Kidney (tissue), 14 donors: Measurements from ENCODE around the gene ERAL1. TPM values are rescaled to one million over a fixed set of nuclear protein-coding genes. Genes with fewer than 3 reads are reported as not detected.
A peak's percentile ranks its signal among the peaks of the same experiment; 100 is the strongest.
"Not testable (repeated sequence)": the region's sequence is repeated elsewhere in the genome, so short reads cannot be mapped to it uniquely, and the experiment has no call there.

Experiments used
- DNase-seq, 5 donors: peaks; one replicate each; pipeline ENCODE4 v3.0.0-alpha.2; 2013 to 2020
- FAIRE-seq: peaks from 2 replicates; lab custom pipeline; 2012; peaks lifted over from hg19 to GRCh38; lab: Jason Lieb, UNC
- H3K27ac ChIP-seq, 2 donors: one replicate each; pipeline ENCODE4 v1.7.0; 2013; ENCODE audit warnings: low read depth in 2 of 2, low read length in 2 of 2, inconsistent platforms in 1 of 2
- H3K27me3 ChIP-seq: one replicate; pipeline ENCODE4 v1.7.1; 2013; ENCODE audit warnings: low read length, inconsistent platforms; ENCODE audit not compliant: control insufficient read depth, insufficient read depth
- H3K36me3 ChIP-seq, 3 donors: one replicate each; pipeline versions ENCODE4 v1.7.0 to v1.7.1; 2013; ENCODE audit warnings: low read length in 3 of 3, control low read depth in 1 of 3, inconsistent platforms in 1 of 3; ENCODE audit not compliant: insufficient read depth in 3 of 3, control insufficient read depth in 2 of 3
- H3K4me1 ChIP-seq, 3 donors: one replicate each; pipeline versions ENCODE4 v1.7.0 to v1.7.1; 2013; ENCODE audit warnings: low read length in 3 of 3, inconsistent platforms in 1 of 3, low read depth in 1 of 3; ENCODE audit not compliant: control insufficient read depth in 2 of 3, insufficient read depth in 2 of 3
- H3K4me3 ChIP-seq, 3 donors: one replicate each; pipeline versions ENCODE4 v1.7.0 to v1.8.1; 2013; ENCODE audit warnings: low read length in 3 of 3, control low read depth in 1 of 3, inconsistent platforms in 1 of 3
- H3K9ac ChIP-seq, 3 donors: one replicate each; pipeline versions ENCODE4 v1.7.0 to v1.7.1; 2013; ENCODE audit warnings: low read length in 3 of 3, control low read depth in 1 of 3, inconsistent platforms in 1 of 3
- H3K9me3 ChIP-seq, 3 donors: one replicate each; pipeline versions ENCODE4 v1.7.0 to v1.7.1; 2013; ENCODE audit warnings: low read length in 3 of 3, control low read depth in 1 of 3, inconsistent platforms in 1 of 3; ENCODE audit not compliant: control insufficient read depth in 2 of 3, insufficient read depth in 1 of 3
- CTCF ChIP-seq: IDR thresholded peaks from 3 replicates; pipeline ENCODE4 v1.5.1; 2012; ENCODE audit warnings: mild to moderate bottlenecking, moderate library complexity, borderline replicate concordance; ENCODE audit not compliant: insufficient read depth; ENCODE audit errors: extremely low read depth
- intact Hi-C: fragments of 100-400 bp; cut with DNase I; formaldehyde crosslinking; loops from one replicate; pipeline ENCODE4 v1.11.1; 2022
- polyA plus RNA-seq: library from polyadenylated mRNA; stranded (reverse); fragments of 350-450 nt; fragmentation: Illumina TruSeq; extraction: RNeasy Lipid Tissue Mini Kit (QIAGEN cat#74804); gene quantifications from one replicate; pipeline ENCODE4 v1.2.3, GENCODE V29; 2014; ENCODE audit warnings: low read depth, low replicate concordance; ENCODE audit not compliant: insufficient read depth
- total RNA-seq: library from RNA; stranded (reverse); fragmentation: NEBNext Ultra II Directional; extraction: Animal tissue kit (Norgen Biotek cat#: 25700); gene quantifications from one replicate; pipeline ENCODE4 v1.2.1, GENCODE V29; 2021
- donor health status: control.
- donor health status: control.
- donor health status: control.
- donor health status: control.
- donor health status: control.
- donor health status: DM: yes; HTN: yes; CAD: no.
- donor health status: Normal renal cell carcinoma (clear cell type).

Gene ERAL1
- total and polyA plus RNA-seq, 2 donors from 2014 or later = 29.5 to 71.6 TPM

- TF ChIP-seq CTCF = no peak
- Histone ChIP-seq H3K9ac (no peak overlapping the region), H3K4me1 (no peaks in the 10 kb centered on the region), H3K9me3 (no peaks in the 10 kb centered on the region), H3K27me3 (no peaks in the 10 kb centered on the region), H3K4me3 (no peak overlapping the region), H3K36me3 (no peaks in the 10 kb centered on the region), H3K27ac (no peak overlapping the region)
- FAIRE-seq (no peak), DNase-seq (no peak)
- intact Hi-C loops = no loop called here
Observed at GRCh38 chr17:28834420-28834819, 20.4 kb upstream of the ERAL1 start.

- intact Hi-C loops, H3K27ac ChIP-seq, H3K9me3 ChIP-seq, H3K9ac ChIP-seq, H3K4me1 ChIP-seq, H3K27me3 ChIP-seq, FAIRE-seq, DNase-seq, H3K4me3 ChIP-seq, H3K36me3 ChIP-seq: not testable (repeated sequence)
Observed at GRCh38 chr17:28836541-28836940, 18.3 kb upstream of the ERAL1 start.

- Histone ChIP-seq H3K4me3 (no peak overlapping the region), H3K4me1 (no peaks in the 10 kb centered on the region), H3K36me3 (no peaks in the 10 kb centered on the region), H3K27ac (no peak overlapping the region), H3K27me3 (no peaks in the 10 kb centered on the region), H3K9me3 (no peaks in the 10 kb centered on the region), H3K9ac (no peak overlapping the region)
- TF ChIP-seq CTCF = no peak
- intact Hi-C loops = no loop called here
- DNase-seq = no peak
- no peak for FAIRE-seq
Observed at GRCh38 chr17:28839221-28839620, 15.6 kb upstream of the ERAL1 start.

- no peaks in the 10 kb centered on the region for H3K27me3 ChIP-seq
- peak overlapping the region; percentile 88 to 97 (median 92) for H3K4me3 ChIP-seq
- FAIRE-seq = no peak
- H3K9me3 ChIP-seq = no peaks in the 10 kb centered on the region
- no peaks in the 10 kb centered on the region for H3K4me1 ChIP-seq
- no peak for DNase-seq
- peak overlapping the region; percentile 76 to 82 for H3K27ac ChIP-seq
- no peaks in the 10 kb centered on the region for H3K36me3 ChIP-seq
- intact Hi-C loops = no loop called here
- no peak for TF ChIP-seq CTCF
- H3K9ac ChIP-seq = peak overlapping the region; percentile 83 to 94 (median 88)
Observed at GRCh38 chr17:28841901-28842281, 12.9 kb upstream of the ERAL1 start.
